ENCODE measurements around the gene RPS4Y2.

RPS4Y2 gene

DNA sequence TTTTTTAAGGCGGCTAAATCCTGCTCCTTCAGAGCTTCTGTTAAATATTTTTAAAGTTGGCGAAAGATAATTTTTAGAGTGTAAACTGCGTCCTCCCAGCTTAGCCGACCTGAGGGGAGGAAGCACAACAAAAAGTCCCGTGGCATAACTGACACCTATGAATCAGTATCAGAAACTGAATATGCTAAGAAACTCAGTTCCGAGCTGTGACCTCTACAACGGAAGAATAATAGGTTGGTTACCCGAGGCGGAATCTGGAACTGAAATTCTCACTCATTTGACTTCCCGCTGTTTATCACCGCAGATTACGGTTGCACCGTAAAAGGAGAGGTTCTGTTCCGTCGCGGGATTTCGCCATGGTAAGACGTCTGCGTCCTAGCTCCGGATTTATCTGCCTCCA is at the start of gene RPS4Y2:
TSS of gene RPS4Y2 (plus strand) at position 301 of the 400 bp plus-strand sequence. CDS start at position 357, 56 bp downstream.
- TF ChIP-seq CTCF (IDR thresholded peaks at IDR 0.05; ENCODE audit: low read depth, low read length), result no peak
- no peak within 1 kb of the TSS for H3K4me3 ChIP-seq (replicated peaks in 1 of 2; ENCODE audit: low read depth in 2 of 2, low read length in 2 of 2)
- no peak for DNase-seq (ENCODE audit: low read depth in 2 of 2)

DNA sequence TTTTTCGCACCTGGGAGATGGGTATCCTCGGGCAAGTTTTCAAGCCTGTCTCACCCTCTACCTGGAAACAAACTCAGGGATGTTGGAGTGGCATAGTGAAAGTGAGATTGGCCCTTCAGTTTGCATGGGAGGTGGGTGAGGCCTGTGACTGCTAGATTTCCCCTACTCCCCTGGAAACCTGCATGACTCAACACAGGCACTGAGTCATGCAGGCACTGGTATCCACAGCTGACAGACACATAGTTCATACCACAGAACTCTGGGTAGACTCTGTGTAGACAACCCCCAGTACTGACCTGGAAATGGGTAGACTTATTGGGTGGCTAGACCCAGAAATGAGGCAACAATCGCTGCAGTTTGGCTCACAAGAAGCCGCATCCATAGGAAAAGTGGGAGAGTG is 41.5 kb upstream of the RPS4Y2 start:
- H3K4me3 ChIP-seq (replicated peaks in 1 of 2; ENCODE audit: low read depth in 2 of 2, low read length in 2 of 2), result no peak overlapping the region
- no peak for TF ChIP-seq CTCF (IDR thresholded peaks at IDR 0.05; ENCODE audit: low read depth, low read length)
- DNase-seq (ENCODE audit: low read depth in 2 of 2), result peak in 1 of 2 donors; percentile 1

DNA sequence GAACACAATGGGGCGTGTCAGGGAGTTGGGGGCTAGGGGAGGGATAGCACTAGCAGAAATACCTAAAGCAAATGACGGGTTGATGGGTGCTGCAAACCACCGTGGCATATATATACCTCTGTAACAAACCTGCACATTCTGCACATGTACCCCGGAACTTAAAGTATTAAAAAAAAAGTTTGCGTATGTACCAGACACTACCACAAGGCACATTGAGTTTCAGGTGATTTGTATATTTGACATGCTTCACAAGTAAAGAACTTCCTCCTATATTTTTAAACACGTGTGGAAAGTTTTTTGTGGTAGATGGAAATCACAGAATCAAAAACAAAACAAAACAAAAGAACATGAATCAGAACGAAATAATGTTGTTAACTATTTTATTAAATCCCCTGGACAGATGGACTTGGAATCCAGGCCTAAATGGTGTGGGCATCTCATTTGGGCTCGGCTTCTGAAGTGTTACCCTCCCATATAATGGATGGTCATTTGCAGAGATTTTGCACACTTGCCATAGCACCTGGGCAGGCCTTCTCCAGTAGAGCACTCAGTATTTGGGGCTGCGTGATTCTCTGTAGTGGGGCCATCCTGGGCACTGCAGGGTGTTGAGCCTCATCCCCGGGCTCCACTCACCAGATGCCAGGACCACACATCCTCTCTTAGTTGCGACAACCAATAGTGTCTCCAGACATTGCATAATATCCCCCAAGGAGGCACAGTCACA is 29.6 kb upstream of the RPS4Y2 start:
- H3K4me3 ChIP-seq (replicated peaks in 1 of 2; ENCODE audit: low read depth in 2 of 2, low read length in 2 of 2), result no peak overlapping the region
- DNase-seq (ENCODE audit: low read depth in 2 of 2), result no peak
- no peak for TF ChIP-seq CTCF (IDR thresholded peaks at IDR 0.05; ENCODE audit: low read depth, low read length)

GRCh38 chrY:20735200-20735599 is 20.7 kb upstream of the RPS4Y2 start:
- no peak for TF ChIP-seq CTCF (IDR thresholded peaks at IDR 0.05; ENCODE audit: low read depth, low read length)
- no peak for DNase-seq (ENCODE audit: low read depth in 2 of 2)
- no peak overlapping the region for H3K4me3 ChIP-seq (replicated peaks in 1 of 2; ENCODE audit: low read depth in 2 of 2, low read length in 2 of 2)

DNA sequence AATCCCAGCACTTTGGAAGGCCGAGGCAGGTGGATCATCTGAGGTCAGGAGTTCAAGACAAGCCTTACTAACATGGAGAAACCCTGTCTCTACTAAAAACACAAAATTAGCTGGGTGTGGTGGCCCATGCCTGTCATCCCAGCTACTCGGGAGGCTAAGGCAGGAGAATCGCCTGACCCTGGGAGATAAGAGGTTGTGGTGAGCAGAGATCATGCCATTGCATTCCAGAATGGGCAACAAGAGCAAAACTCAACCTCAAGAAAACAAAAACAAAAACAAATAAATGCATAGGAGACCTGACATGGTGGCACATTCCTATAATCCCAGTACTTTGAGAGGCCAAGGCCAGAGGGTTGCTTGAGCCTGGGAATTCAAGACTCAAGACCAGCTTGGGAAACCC is 16.1 kb upstream of the RPS4Y2 start:
- H3K4me3 ChIP-seq (replicated peaks in 1 of 2; ENCODE audit: low read depth in 2 of 2, low read length in 2 of 2), result no peak overlapping the region
- no peak for TF ChIP-seq CTCF (IDR thresholded peaks at IDR 0.05; ENCODE audit: low read depth, low read length)
- no peak for DNase-seq (ENCODE audit: low read depth in 2 of 2)

DNA sequence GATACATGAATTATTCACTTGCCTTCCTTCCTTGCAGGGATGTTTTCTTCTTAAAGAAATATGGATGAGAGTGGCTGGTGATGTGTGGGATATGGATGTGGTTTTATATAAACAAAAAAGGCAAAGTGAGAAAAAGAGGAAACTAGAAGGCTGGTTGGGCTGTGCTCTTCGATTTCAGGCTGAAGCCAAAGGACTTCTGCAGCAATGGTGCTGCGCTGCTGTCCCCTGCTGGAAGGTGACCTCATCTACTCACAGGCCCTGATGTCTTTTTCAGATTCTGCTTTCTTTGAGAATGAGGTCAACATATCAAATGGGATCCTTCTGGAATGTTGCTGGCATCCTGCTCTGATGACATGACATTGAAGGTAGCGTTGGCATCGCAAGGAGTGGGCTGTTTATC is 15.3 kb upstream of the RPS4Y2 start:
- peak; percentile 10 for TF ChIP-seq CTCF (IDR thresholded peaks at IDR 0.05; ENCODE audit: low read depth, low read length)
- DNase-seq (ENCODE audit: low read depth in 2 of 2), result peak; percentile 11 to 25

DNA sequence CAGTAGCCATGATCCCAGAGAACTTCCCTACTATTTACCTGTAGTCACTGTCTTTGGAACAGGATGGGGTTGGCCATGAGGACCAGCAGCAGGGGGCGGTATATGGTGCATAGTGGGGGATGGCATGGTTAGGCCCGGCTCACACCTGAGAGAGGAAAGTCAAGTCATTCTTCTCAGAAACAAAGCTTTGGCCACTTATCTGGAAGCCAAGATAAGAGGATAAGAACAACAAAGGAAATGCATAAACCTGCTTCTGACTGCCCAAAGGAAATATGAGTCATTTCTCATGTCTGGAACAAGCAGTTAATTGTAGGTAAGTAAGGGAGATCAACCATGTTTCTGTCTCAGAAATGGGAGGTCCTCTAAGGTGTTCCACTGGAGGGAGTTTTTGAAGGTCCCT is 10.8 kb upstream of the RPS4Y2 start:
- DNase-seq (ENCODE audit: low read depth in 2 of 2), result no peak
- TF ChIP-seq CTCF (IDR thresholded peaks at IDR 0.05; ENCODE audit: low read depth, low read length), result no peak

More for the DNA sequence above, 15.3 kb upstream of the RPS4Y2 start:
- H3K4me3 ChIP-seq (replicated peaks in 1 of 2; ENCODE audit: low read depth in 2 of 2, low read length in 2 of 2), result no peak overlapping the region

More for the DNA sequence above, 10.8 kb upstream of the RPS4Y2 start:
- no peak overlapping the region for H3K4me3 ChIP-seq (replicated peaks in 1 of 2; ENCODE audit: low read depth in 2 of 2, low read length in 2 of 2)

Data from cardiac fibroblast (primary cell).